SK-N-SH treated with all-trans-retinoic acid at 6 μM for 48 hours (cell line): ENCODE data around the gene SLC24A1.

Source experiments
- TF ChIP-seq, protein P1 (sequence below): fragments of 250-450 bp; sonication (Bioruptor Pico); IDR thresholded peaks from 2 replicates; pipeline ENCODE4 v1.8.0; 2020; ENCODE audit warnings: mild to moderate bottlenecking, moderate library complexity, borderline replicate concordance
- TF ChIP-seq, protein P2 (sequence below): fragments of 250-450 bp; sonication (Bioruptor Pico); IDR thresholded peaks from 2 replicates; pipeline ENCODE4 v1.5.1; 2021; ENCODE audit warnings: mild to moderate bottlenecking, moderate library complexity

DNA sequence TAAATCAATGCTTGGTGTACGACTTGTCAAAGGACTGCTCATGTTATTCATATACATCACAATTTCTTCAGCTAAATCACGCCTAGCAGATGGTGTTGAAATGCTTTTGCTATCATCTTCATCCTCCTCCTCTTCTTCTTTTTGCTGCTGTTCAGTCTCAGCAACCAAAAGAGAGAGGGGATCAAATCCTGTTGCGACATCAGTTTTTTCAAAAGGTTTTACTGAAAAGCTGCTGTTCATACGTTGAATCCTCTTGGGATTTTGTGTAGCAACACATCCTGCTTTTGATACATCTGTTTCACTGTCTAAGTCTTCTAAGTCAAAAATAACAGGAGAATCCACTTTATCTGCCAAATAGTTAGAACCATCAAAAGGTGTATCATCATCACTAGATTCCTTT is 69.0 kb downstream of the SLC24A1 start:
- TF ChIP-seq, protein P1, sequence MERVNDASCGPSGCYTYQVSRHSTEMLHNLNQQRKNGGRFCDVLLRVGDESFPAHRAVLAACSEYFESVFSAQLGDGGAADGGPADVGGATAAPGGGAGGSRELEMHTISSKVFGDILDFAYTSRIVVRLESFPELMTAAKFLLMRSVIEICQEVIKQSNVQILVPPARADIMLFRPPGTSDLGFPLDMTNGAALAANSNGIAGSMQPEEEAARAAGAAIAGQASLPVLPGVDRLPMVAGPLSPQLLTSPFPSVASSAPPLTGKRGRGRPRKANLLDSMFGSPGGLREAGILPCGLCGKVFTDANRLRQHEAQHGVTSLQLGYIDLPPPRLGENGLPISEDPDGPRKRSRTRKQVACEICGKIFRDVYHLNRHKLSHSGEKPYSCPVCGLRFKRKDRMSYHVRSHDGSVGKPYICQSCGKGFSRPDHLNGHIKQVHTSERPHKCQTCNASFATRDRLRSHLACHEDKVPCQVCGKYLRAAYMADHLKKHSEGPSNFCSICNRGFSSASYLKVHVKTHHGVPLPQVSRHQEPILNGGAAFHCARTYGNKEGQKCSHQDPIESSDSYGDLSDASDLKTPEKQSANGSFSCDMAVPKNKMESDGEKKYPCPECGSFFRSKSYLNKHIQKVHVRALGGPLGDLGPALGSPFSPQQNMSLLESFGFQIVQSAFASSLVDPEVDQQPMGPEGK (CRISPR knock-in tag) = no peak
- TF ChIP-seq, protein P2, sequence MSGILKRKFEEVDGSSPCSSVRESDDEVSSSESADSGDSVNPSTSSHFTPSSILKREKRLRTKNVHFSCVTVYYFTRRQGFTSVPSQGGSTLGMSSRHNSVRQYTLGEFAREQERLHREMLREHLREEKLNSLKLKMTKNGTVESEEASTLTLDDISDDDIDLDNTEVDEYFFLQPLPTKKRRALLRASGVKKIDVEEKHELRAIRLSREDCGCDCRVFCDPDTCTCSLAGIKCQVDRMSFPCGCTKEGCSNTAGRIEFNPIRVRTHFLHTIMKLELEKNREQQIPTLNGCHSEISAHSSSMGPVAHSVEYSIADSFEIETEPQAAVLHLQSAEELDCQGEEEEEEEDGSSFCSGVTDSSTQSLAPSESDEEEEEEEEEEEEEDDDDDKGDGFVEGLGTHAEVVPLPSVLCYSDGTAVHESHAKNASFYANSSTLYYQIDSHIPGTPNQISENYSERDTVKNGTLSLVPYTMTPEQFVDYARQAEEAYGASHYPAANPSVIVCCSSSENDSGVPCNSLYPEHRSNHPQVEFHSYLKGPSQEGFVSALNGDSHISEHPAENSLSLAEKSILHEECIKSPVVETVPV (CRISPR knock-in tag) = no peak
